HEK293T (cell line): ENCODE results near the gene DLG2.

Experiments used
- CTCF ChIA-PET: fragments of 350-600 bp; formaldehyde crosslinking; extraction: SDS; loops from one replicate; lab custom pipeline; 2021; ENCODE audit warnings: antibody characterized with exemption, inconsistent platforms; lab: Yijun Ruan, JAX
- POLR2A ChIA-PET: fragments of 350-600 bp; formaldehyde crosslinking; extraction: SDS; loops from one replicate; lab custom pipeline; 2020; ENCODE audit warnings: antibody characterized with exemption, inconsistent platforms; lab: Yijun Ruan, JAX
- DNase-seq: peaks from one replicate; pipeline ENCODE4 v3.0.0; 2012; ENCODE audit warnings: mixed read lengths; ENCODE audit errors: extremely low spot score
- ARNT ChIP-seq: fragments of 450-650 bp; IDR thresholded peaks from 2 replicates; pipeline ENCODE4 v1.6.1; 2017; ENCODE audit warnings: mild to moderate bottlenecking
- BHLHE40 ChIP-seq: fragments of 450-650 bp; IDR thresholded peaks from 2 replicates; pipeline ENCODE4 v1.6.1; 2016; ENCODE audit warnings: mild to moderate bottlenecking, moderate library complexity, borderline replicate concordance
- CTBP1 ChIP-seq: fragments of 450-650 bp; IDR thresholded peaks from 2 replicates; pipeline ENCODE4 v1.6.1; 2016; ENCODE audit warnings: borderline replicate concordance
- ELF4 ChIP-seq: fragments of 450-650 bp; IDR thresholded peaks from 2 replicates; pipeline ENCODE4 v1.6.1; 2017; ENCODE audit warnings: antibody characterized with exemption
- FOXA1 ChIP-seq: fragments of 450-650 bp; IDR thresholded peaks from 2 replicates; pipeline ENCODE4 v1.6.1; 2016; ENCODE audit warnings: mild to moderate bottlenecking
- FOXK2 ChIP-seq: fragments of 450-650 bp; IDR thresholded peaks from 2 replicates; pipeline ENCODE4 v1.6.1; 2016; ENCODE audit warnings: mild to moderate bottlenecking
- FOXM1 ChIP-seq: fragments of 450-650 bp; IDR thresholded peaks from 2 replicates; pipeline ENCODE4 v1.6.1; 2017; ENCODE audit warnings: mild to moderate bottlenecking, borderline replicate concordance
- HDGF ChIP-seq: fragments of 450-650 bp; IDR thresholded peaks from 2 replicates; pipeline ENCODE4 v1.6.1; 2017; ENCODE audit warnings: antibody characterized with exemption, borderline replicate concordance
- L3MBTL2 ChIP-seq: fragments of 450-650 bp; conservative IDR thresholded peaks from 2 replicates; pipeline ENCODE4 v1.6.1; 2016; ENCODE audit warnings: mild to moderate bottlenecking
- LEF1 ChIP-seq: fragments of 450-650 bp; IDR thresholded peaks from 2 replicates; pipeline ENCODE4 v1.6.1; 2017; ENCODE audit warnings: mild to moderate bottlenecking, borderline replicate concordance
- NFRKB ChIP-seq: fragments of 450-650 bp; IDR thresholded peaks from 2 replicates; pipeline ENCODE4 v1.6.1; 2016; ENCODE audit warnings: mild to moderate bottlenecking, moderate library complexity
- SP1 ChIP-seq: fragments of 450-650 bp; IDR thresholded peaks from 2 replicates; pipeline ENCODE4 v1.6.1; 2017
- SUZ12 ChIP-seq: fragments of 450-650 bp; IDR thresholded peaks from 2 replicates; pipeline ENCODE4 v1.6.1; 2016; ENCODE audit warnings: mild to moderate bottlenecking
- TARDBP ChIP-seq: fragments of 450-650 bp; IDR thresholded peaks from 2 replicates; pipeline ENCODE4 v1.6.1; 2016
- ZNF384 ChIP-seq: fragments of 450-650 bp; IDR thresholded peaks from 2 replicates; pipeline ENCODE4 v1.6.1; 2016
- TF ChIP-seq, protein P1 (sequence below): fragments of 450-650 bp; IDR thresholded peaks from 2 replicates; pipeline ENCODE4 v1.6.1; 2016

The DLG2 gene

DNA sequence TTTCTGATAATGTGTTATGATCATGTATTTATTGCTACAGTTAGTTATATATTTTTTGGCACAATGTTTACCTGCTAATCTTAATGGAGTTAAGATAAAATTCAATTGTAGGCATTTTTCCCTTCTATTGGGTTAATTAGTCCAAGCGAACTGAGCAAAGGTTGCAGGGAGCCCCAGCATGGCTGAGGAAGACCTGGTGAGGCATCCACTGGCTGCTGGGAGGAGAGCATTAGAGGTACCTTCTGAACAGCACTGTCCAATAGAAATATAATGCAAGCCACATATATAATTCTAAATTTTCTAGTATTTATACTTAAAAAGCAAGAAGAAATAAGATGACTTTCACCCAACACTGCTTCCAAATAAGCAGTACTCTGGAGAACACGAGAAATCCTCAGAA, 19.9 kb upstream of the DLG2 start:
- ChIA-PET CTCF (no interaction called here), POLR2A (interaction anchor here (1.2 to 3.9 kb wide), 8 partner anchors 9 to 20 kb away, joined by 3 to 41 read pairs (median 10); partner anchors contain the start of genes CREBZF, DLG2 and TMEM126B)
- DNase-seq, result no peak
- no peak for TF ChIP-seq NFRKB
- TF ChIP-seq SP1, result no peak
- TF ChIP-seq TARDBP, result no peak
- TF ChIP-seq CTBP1, result no peak
- no peak for TF ChIP-seq LEF1
- TF ChIP-seq ELF4, result no peak
- TF ChIP-seq FOXA1, result no peak
- no peak for TF ChIP-seq ZNF384
- no peak for TF ChIP-seq FOXK2
- no peak for TF ChIP-seq FOXM1
- TF ChIP-seq L3MBTL2, result no peak
- no peak for TF ChIP-seq HDGF

DNA sequence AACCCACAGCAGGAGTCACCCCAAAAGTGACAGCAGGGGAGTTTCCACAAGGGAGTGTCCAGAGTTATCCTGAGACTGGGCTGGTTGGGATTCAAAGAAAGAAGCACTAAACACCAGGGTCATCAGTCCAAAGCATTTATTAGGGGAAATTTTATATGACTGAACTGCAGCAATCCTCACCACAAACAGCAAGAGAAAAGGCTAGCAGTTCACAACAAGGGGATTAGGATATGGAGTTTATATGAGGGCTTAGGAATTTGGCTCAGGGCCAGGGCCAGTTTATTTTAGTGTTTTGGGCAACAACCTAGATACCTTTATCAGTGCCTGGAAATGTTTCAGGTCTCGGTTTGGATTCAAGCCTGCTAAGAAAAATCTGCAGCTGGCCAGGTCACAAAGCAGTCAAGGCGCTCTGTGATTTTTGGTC, 16.1 kb upstream of the DLG2 start:
- no peak for DNase-seq
- CTCF ChIA-PET, result no interaction called here
- no peak for TF ChIP-seq LEF1
- no peak for TF ChIP-seq TARDBP
- POLR2A ChIA-PET, result no interaction called here

- CTCF ChIA-PET, result no interaction called here
- no peak for DNase-seq
- TF ChIP-seq, protein P1, sequence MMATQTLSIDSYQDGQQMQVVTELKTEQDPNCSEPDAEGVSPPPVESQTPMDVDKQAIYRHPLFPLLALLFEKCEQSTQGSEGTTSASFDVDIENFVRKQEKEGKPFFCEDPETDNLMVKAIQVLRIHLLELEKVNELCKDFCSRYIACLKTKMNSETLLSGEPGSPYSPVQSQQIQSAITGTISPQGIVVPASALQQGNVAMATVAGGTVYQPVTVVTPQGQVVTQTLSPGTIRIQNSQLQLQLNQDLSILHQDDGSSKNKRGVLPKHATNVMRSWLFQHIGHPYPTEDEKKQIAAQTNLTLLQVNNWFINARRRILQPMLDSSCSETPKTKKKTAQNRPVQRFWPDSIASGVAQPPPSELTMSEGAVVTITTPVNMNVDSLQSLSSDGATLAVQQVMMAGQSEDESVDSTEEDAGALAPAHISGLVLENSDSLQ, result no peak
- TF ChIP-seq BHLHE40 (no peak), L3MBTL2 (no peak), FOXM1 (no peak), SP1 (no peak), TARDBP (no peak)
- POLR2A ChIA-PET, result interaction anchor here (4.0 kb wide), 1 partner anchor 13 kb away, joined by 20 read pairs; the partner anchor contains the start of gene TMEM126A
Observed at GRCh38 chr11:85634747-85635146, 7.6 kb upstream of the DLG2 start.

DNA sequence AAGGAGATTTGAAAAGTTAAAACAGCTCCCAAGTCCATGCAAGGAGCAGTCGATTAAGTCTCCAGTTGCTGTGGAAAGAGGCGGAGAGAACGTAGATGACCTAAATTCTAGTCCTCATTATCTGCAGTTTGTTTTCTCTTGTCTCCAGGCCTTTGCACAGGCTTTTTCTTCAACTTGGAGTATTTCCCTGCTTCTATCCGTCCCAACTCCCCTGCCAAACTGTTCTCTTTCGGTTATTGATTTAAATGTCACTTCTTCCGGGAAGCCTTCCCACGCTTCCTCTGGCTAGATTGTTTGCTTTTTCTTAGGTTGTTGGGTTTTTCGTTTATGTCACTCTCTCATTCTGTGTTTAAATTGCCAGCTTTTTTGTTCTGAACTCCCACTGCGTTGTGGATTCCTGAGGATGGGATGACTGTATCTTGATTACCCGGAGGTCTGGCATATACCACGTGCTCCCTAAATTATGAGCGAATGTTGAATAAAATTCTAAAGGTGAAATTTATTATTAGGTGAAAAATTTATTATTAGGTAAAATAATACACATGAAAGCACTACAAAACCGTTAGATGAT, 1.7 kb upstream of the DLG2 start:
- no peak for DNase-seq
- POLR2A ChIA-PET, result interaction anchor here (0.7 to 4.1 kb wide), 9 partner anchors 8 to 439 kb away, joined by 3 to 41 read pairs (median 5); partner anchors contain the start of genes CREBZF and TMEM126A
- TF ChIP-seq FOXM1, result no peak
- peak; percentile 39 for TF ChIP-seq L3MBTL2
- CTCF ChIA-PET, result interaction anchor here (1.0 kb wide), 1 partner anchor 19 kb away, joined by 3 read pairs; the partner anchor contains the start of gene TMEM126A

GRCh38 chr11:85627998-85628770, 1.0 kb upstream of the DLG2 start, which contains the start of gene TMEM126B:
TSS of gene TMEM126B (plus strand) at chr11:85628593. CDS start at chr11:85628608, 15 bp downstream.
- ChIA-PET CTCF (interaction anchor here (1.0 kb wide), 1 partner anchor 20 kb away, joined by 3 read pairs; the partner anchor contains the start of gene TMEM126A), POLR2A (interaction anchor here (0.7 to 4.1 kb wide), 11 partner anchors 9 to 439 kb away, joined by 3 to 41 read pairs (median 4); partner anchors contain the start of genes CREBZF and TMEM126A)
- DNase-seq, result peak; percentile 89
- TF ChIP-seq SUZ12 (no peak), NFRKB (peak; percentile 41; the same call in 1 of the 2 replicates)
- TF ChIP-seq, protein P1, result peak; percentile 96

DNA sequence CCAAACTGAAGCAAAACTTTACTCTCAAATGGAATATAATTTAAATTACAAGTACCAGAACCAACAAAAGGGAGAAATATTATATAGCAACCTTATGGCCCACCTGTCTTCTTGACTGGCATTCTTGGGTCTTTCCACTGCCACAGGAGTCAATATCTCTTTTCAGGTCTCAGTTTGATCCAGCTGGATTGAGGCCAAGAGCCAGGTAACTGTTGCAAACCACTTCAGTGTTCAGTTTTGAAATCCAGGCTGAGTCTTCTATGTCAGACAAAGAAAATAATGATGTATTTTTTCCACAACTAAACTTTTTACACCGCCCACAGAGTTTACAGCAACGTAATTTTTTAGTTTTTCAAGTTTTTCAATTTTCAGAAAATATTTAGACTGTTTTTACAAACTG, 648 bp downstream of the DLG2 start:
- no peak for TF ChIP-seq L3MBTL2
- no peak for TF ChIP-seq ARNT
- TF ChIP-seq LEF1, result no peak
- no peak for TF ChIP-seq HDGF
- TF ChIP-seq FOXM1, result no peak
- no peak for TF ChIP-seq NFRKB
- TF ChIP-seq, protein P1, result no peak
- TF ChIP-seq FOXA1, result no peak
- no peak for TF ChIP-seq ZNF384
- TF ChIP-seq ELF4, result no peak
- no peak for TF ChIP-seq SP1
- no peak for TF ChIP-seq BHLHE40
- TF ChIP-seq CTBP1, result no peak
- TF ChIP-seq SUZ12, result no peak
- no peak for TF ChIP-seq FOXK2
- no peak for TF ChIP-seq TARDBP
- POLR2A ChIA-PET, result interaction anchor here (1.4 to 4.1 kb wide), 2 partner anchors 12 to 22 kb away, joined by 3 to 41 read pairs; partner anchors contain the start of gene TMEM126A
- DNase-seq, result no peak

More for the DNA sequence above, 648 bp downstream of the DLG2 start:
- CTCF ChIA-PET, result no interaction called here
